Measurements from ENCODE around the gene ITGB6.

DNA sequence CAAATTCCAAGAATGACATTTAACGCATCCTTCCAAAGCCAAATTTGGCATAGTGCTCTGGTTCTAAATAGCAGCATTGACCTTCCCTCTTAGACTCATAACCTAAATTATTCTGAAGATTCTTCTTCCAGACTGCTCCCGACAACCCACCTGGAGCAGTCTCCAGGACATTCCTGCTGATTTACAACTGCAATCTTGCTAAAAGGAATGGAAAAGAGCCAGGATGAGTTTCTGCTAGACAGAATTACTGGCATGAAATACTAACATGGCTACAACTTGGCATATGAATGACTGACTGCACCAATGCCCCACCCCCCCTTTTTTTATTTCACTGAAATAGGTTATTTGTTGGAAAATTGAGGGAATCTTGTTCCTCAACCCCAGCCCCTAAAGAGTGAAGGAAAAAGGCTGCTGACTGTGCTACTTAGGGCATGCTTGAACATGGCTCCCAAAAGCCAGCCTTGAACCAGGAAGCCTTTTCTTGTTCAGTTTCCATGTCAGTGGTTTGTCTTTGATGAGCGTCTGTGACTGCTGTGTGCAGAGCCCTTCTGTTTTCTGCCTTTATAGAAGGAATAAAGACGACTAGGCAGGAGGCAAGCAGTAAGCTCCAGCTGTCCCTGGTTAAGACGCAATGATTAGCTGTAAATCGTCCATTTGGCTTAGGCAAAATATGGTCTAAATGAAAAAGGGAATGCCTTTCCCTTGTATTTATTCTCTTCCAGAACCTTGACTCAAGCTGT, 47.4 kb upstream of the ITGB6 start:
- TF ChIP-seq, protein P1, sequence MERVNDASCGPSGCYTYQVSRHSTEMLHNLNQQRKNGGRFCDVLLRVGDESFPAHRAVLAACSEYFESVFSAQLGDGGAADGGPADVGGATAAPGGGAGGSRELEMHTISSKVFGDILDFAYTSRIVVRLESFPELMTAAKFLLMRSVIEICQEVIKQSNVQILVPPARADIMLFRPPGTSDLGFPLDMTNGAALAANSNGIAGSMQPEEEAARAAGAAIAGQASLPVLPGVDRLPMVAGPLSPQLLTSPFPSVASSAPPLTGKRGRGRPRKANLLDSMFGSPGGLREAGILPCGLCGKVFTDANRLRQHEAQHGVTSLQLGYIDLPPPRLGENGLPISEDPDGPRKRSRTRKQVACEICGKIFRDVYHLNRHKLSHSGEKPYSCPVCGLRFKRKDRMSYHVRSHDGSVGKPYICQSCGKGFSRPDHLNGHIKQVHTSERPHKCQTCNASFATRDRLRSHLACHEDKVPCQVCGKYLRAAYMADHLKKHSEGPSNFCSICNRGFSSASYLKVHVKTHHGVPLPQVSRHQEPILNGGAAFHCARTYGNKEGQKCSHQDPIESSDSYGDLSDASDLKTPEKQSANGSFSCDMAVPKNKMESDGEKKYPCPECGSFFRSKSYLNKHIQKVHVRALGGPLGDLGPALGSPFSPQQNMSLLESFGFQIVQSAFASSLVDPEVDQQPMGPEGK (CRISPR knock-in tag; IDR thresholded peaks at IDR 0.05; ENCODE audit: borderline replicate concordance) = no peak
- TF ChIP-seq ZFP30 (CRISPR knock-in tag; IDR thresholded peaks at IDR 0.05) = no peak
- no peak for TF ChIP-seq ARNTL (CRISPR knock-in tag; IDR thresholded peaks at IDR 0.05; ENCODE audit: borderline replicate concordance, low read depth)
- TF ChIP-seq ZC3H10 (CRISPR knock-in tag; IDR thresholded peaks at IDR 0.05) = no peak
- TF ChIP-seq ZNF565 (CRISPR knock-in tag; conservative IDR thresholded peaks at IDR 0.05; ENCODE audit: low read depth) = no peak
- TF ChIP-seq BACH2 (CRISPR knock-in tag; IDR thresholded peaks at IDR 0.05; ENCODE audit: borderline replicate concordance) = no peak
- TF ChIP-seq GLIS3 (CRISPR knock-in tag; IDR thresholded peaks at IDR 0.05) = no peak
